ENCODE data around the gene LPP.

DNA sequence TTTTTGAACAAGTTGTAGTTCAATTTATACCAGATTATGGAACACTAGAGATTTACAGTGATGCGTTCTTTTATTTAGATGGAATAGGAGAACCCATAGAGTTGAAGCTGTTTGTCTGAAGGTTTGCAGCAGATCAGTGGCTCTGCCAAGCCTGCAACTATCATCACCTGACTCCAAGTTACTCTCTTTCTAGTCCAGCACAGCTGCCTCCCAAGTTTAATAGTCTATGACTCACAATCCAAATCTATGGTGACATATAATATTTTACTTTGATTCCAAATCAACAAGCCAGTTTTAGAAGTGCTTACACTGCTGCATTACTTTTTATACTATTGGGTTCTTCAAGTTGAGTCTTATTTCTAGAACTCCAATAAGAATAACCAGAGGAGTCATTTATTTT is 400.4 kb downstream of the LPP start:
- TF ChIP-seq, protein P1, sequence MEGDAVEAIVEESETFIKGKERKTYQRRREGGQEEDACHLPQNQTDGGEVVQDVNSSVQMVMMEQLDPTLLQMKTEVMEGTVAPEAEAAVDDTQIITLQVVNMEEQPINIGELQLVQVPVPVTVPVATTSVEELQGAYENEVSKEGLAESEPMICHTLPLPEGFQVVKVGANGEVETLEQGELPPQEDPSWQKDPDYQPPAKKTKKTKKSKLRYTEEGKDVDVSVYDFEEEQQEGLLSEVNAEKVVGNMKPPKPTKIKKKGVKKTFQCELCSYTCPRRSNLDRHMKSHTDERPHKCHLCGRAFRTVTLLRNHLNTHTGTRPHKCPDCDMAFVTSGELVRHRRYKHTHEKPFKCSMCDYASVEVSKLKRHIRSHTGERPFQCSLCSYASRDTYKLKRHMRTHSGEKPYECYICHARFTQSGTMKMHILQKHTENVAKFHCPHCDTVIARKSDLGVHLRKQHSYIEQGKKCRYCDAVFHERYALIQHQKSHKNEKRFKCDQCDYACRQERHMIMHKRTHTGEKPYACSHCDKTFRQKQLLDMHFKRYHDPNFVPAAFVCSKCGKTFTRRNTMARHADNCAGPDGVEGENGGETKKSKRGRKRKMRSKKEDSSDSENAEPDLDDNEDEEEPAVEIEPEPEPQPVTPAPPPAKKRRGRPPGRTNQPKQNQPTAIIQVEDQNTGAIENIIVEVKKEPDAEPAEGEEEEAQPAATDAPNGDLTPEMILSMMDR (IDR thresholded peaks at IDR 0.05; ENCODE audit: low read length), result no peak
- TF ChIP-seq EZH2 (IDR thresholded peaks at IDR 0.05; ENCODE audit: borderline replicate concordance, low read length), result no peak
